GM12872 (cell line): ENCODE results near the gene NRARP.

Experiments used
- CTCF ChIP-seq: IDR thresholded peaks from 3 replicates; pipeline ENCODE4 v1.5.1; 2011; ENCODE audit warnings: low read depth, mild to moderate bottlenecking, low read length, moderate library complexity; ENCODE audit not compliant: insufficient read depth

NRARP gene

GRCh38 chr9:137299938-137300337 lies 2.1 kb downstream of the NRARP start:
- TF ChIP-seq CTCF = no peak

DNA sequence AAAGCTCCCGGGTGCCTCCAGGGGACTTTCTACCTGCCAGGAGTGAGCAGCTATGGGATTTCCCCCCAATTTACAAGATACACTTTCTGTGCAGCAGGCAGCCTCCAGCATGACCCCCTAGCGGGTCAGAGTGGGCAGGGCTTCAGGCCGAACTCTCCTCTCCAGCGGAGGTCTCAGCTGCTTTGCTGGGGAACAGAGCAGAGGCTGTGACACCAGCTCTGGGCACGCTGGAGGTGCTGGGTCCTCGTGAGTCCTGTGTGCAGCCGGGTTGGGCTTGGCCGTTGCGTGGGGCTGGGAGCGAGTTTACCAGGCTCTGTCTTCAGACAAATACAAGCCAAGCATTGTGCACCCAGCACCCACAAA lies 2.9 kb downstream of the NRARP start:
- TF ChIP-seq CTCF = 0 out of 3 replicates have a peak, but pooled peaks have one; percentile 23

- TF ChIP-seq CTCF = no peak
These were observed 3.5 kb downstream of the NRARP start for GRCh38 chr9:137298401-137299202.

GRCh38 chr9:137297966-137298365 lies 4.1 kb downstream of the NRARP start:
- no peak for TF ChIP-seq CTCF

DNA sequence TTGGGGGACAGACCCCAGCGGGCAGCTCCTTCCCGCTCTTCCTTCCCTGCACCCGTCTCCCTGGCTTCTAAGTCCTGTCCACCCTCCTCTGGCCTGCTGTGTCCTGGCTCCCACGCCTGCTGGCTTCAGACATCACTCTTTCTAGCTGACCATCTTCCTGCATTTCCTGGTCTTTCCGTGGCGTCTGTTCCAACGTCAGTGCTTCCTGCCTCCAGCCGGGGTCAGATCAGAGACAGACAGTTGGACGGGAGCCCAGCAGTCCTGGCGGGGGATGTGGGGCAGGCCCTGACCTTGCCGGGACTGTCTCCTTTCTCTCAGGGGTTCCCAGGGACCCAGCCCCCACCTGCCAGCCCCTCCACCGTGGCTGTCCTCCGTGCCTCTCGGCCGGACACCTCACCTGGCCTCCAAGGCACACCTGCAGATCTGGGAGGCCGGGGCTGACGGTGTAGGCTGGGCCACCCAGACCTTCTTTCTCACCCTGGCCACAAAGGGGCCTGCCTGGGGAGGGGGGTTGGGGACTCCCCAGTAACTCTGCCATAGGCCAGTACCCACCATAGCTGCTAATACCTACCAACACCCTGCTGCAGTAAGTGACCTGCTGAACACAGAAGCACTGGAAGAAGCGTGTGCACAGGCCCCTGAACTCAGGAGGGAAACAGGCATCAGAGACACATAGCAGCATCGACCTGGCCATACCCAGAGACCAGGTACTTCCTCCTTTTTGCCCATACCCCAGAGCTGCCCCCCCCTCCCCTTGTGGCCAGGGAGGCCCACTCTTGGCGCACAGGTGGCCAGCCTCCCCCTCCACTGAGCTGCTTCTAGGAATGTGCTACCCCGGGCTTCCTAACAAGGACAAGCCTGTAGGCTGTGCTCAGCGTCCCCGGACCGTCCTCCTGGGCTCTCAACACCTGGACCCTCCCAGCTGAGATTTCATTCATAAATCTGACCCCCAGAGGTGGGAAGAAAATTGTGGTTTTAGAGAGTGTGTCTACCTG lies 5.1 kb downstream of the NRARP start:
- TF ChIP-seq CTCF = no peak

DNA sequence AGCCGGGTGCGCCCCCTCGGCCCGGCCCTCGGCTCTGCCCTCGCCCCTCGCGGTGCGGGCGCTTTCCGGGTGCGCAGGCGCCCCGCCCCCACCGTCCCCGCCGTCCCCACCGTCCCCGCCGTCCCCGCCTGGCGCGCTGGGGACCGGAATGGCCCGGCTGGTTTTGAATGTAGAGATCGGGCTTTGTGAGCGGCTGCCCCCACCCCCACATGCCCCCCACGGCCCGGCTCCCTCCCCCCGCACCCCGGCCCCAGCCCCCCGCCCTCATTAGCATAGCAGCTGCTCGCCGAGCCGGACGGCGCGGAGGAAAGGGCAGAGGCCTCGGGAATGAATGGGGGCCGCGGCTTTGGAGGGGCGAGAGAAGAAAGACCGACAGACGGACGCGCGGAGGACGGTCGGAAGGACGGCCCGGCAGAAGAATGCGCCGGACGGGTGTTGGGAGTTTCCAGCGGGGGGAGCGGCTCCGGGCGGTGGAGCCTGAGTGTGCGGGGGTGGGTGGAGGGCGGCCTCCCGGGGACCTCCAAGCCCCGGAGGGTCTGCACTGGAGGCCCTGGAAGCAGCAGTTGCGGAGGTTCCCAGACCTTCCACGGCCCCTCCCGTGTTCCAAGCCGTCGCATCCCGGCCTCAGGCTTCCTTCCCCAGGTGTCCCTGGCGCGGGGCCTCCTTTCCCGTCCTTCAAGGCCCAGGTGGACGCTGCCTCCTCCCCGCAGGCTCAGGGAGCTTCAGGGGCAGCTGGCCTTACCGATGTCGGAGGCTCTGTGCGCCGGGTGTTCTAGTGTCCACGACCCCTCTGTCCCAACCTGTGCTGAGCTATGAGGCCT lies 6.0 kb downstream of the NRARP start:
- no peak for TF ChIP-seq CTCF

DNA sequence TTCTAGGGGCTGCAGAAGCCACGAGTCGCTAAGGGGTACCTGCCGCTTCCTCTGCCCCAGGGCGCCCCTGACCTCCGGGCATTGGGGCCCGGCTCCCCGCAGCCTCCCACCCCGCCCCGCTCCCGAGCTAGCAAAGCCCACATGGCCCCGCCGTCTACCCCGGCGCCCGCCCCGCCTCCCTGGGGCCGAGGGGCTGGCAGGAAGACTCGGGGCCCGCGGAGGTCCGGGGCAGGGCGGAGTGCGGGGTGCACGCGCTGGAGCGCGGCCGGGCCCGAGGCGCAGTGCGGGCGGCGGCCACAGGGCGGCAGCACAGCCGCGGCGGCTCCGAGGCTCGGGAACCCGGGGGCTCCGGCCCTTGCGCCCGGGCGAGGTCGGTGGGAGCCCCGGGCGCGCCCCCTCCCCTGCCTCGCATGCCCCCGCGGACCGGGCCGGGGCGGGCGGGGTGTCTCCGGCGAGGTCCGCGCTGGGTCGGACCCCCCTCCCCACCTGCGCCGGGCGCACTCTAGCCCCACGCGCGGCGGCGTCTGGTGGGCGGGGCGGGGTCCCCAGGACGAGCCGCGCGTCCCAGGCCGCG lies 6.7 kb downstream of the NRARP start:
- TF ChIP-seq CTCF = peak; percentile 66; the same call in 2 of the 3 replicates
